HTERT RPE-1 (cell line): ENCODE results near the gene NFKBIZ.

Source experiments
- in situ Hi-C: fragments of 300-500 bp; cut with MboI; formaldehyde crosslinking; loops from 4 replicates; pipeline ENCODE4 v1.14.3; 2020; ENCODE audit warnings: low sequenced_read_pairs

Gene NFKBIZ

DNA sequence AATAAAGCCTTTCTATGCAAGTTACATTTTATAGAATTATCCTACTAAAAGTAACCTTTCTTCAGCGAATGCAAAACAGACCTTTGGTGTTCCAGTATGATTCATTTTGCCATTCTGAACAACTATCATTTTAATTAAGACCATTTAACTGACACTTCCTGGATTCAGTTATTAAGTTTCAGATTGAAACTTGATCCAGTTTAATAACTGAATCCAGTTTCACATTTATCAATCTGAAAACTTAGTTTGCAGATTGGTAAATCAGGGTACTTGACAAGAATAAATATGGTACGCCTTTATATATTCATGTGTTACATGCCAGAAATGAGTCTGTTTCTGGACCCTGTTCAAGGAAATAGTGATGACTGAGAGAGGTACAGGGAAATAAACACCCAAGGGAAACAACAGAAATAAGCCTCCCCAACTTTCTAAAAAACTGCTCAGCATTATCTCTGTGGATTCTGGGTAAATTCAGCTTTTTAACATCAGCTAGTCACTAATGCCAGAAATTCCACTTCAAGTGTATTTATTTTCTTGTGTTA is 23.3 kb upstream of the NFKBIZ start:
- in situ Hi-C loops, result no loop called here

DNA sequence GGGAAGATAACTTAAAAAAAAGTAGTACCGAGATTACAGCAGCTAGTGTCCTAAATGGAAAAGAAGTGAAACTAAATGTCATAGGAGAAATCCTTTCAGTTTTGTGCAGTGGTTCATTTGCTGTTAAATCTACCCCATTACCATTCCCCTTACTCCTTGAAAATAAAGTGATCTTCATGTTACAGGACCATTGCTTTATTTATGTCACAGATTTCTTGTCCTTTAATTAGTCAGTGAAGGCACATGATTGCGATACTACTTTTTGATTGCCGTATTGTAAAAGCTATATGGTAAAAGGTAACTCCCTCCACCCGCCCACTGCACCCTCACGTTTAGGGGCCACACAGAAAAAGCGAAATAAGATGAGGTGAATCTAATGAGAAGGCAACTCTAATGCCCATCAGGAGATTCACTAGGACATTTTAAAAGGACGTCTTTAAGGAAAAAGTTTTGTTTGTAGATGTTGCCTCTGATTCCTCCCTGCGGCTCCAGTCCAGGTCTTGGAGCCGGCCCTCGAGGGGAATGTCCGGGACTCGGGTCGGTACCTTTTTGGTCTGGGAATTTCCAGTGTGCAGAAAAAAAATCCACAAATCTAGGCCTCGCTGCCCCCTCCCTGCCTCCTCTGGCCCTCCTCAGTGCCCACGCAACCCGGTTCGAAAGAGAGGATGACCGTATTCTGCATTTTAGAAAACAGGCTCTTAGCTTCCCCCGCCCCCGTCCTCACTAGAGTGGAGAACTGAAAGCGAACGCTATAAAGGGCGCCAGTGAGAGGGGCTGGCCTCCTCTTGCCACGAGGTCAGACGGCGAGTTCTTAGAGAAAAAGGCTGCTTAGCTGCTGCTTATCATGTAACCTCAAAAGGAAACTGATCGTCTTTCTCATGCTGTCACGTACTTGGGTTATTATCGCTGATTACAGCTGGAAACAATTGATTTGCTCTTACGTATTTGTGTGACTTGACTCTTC is 21.8 kb upstream of the NFKBIZ start:
- in situ Hi-C loops, result no loop called here

DNA sequence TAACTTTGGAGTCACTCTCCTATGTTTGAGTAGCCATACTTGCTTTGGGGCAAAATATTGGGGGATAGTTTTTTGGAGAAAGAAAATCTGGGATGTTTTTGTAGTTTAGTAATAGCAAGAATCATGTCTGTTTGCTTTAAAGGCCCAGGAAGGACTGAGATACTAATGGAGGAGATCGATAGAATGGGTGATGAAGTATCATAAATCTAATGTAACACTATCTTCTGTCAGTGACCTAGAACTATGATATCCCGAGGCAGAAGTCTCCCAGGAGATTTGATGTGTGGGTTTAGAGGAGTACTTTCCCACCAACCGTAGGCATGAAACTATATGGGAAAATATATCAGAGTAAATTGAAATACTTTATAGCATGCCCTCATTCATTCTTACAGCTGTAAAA is 21.0 kb upstream of the NFKBIZ start:
- in situ Hi-C loops, result no loop called here

DNA sequence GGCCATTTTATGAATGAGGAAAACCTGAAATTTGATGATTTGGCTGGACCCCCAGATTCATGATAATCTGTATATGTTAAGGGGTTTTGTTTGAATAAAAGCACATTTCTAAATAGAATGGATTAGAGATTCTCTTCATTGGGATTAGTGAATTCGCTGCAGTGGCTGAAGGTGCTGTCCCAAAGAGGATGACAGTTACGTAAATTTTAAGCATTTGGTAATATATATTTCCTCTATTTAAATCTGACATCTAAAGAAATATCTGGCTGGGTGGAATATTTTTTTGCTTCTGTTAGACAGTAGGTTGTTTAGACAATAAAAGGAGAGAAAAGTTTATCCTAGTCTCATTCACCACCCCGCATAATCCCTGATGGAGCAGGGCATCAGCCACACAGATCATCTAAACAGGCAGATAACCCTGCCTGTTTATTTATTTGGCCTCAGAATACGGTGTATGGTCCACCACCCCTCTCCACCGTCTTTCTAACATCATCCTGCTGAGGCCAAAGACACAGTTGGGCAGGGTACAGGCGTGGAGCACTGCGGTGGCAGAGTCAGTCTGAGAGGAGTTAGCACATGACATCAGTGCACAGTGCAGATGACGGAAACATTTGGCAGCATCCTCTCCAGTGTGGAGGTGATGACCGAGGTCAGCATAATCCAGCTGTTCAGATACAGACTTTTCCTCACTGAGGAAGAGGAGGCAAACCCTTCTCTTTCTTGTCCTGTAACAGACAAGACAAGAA is 20.4 kb upstream of the NFKBIZ start:
- in situ Hi-C loops, result no loop called here

DNA sequence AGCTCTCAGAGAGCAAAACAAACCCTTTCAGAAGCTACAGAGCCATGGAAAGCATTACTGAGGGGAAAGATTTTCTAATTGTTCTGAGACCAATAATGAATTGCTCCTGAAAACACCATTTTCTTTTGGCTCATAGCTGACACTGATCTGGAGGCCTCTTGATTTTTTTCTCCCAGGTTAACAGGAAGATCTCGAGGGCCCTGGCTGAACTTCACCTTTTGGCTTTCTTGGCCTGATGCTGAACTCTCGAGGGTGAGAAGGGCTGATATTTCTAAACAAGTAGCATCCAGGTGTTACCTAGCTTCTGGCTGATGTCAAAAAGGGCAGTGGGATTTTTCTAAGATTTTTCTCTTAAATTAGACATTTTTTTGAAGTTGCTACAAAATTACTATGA is 19.9 kb upstream of the NFKBIZ start:
- in situ Hi-C loops, result no loop called here

DNA sequence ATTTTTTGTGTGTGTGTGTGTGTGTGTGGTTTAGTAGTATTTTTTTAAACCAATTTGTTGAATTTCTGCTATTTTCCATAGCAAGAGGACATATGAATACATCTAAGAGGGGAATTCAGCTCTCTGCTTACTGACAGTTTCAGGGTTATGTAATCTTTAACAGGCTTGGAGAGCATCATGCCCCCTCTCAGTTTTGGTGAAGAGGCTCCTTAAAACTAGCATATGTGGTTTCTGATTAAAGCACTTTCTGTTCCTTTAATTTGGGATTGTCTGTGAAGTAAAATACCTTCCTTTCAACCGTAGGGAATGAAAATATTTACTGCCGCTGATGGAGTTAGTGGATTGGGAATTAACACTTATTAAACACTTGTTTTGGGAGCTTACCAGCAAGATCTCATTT is 19.4 kb upstream of the NFKBIZ start:
- in situ Hi-C loops, result no loop called here

DNA sequence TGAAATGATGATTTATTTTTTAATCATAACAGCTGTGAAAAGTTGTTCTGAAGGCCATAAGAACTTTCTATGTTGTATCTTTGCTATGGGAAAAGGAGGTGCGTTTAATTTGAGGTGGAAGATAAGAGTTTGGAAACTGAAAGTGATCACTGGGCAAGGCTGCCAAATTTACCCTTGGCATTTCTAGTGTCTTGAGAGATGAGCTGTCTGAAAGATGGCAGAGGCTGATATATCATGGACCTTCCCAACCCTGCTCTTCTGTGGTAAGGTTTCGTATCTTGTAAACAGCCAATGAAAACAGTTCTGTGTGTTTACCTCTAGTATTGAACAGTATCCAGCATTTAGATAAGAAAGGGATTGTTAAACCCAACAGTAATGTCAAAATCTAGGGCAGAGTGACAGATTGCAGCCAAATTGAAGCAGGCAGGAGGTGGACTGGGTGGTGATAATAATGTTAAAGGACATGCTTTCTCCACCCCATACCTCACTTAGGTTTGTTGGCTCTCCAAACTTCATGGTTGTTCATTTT is 15.8 kb upstream of the NFKBIZ start:
- in situ Hi-C loops, result no loop called here

DNA sequence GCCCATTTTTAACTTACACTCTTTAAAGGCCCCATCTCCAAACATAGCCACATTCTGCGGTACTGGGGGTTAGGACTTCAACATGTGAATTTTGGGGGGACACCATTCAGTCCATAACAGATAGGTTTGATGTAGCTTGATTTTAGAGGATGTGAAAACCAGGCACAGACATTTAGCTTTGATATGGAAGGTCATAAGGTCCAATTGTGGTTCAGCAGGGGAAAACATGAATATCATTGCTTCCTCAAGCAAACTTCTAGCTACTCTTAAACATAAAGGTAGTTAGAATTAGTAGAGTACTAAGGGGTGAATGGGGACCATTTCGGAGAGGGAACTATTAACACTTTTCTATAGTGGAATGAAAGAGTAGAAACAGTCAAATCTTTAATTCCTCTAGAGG is 13.6 kb upstream of the NFKBIZ start:
- in situ Hi-C loops, result no loop called here

DNA sequence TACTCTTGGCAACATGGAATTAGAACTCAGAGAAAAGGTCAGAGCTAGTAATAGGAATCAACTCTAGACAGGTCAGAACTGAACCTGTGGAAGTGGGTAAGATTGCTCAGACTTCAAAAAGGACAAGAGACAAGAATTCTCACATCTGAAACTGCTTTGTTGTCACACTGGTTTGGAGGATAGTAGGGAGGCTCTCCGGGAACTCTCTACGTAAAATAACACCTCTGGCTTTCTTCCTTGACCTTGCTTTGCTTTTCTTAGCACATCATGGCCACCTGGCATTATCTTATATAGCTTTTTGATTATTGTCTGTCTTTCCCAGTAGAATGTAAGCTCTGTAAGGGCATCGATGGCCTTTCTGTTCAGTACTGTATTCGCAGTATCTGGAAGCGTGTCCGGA is 13.2 kb upstream of the NFKBIZ start:
- in situ Hi-C loops, result no loop called here

DNA sequence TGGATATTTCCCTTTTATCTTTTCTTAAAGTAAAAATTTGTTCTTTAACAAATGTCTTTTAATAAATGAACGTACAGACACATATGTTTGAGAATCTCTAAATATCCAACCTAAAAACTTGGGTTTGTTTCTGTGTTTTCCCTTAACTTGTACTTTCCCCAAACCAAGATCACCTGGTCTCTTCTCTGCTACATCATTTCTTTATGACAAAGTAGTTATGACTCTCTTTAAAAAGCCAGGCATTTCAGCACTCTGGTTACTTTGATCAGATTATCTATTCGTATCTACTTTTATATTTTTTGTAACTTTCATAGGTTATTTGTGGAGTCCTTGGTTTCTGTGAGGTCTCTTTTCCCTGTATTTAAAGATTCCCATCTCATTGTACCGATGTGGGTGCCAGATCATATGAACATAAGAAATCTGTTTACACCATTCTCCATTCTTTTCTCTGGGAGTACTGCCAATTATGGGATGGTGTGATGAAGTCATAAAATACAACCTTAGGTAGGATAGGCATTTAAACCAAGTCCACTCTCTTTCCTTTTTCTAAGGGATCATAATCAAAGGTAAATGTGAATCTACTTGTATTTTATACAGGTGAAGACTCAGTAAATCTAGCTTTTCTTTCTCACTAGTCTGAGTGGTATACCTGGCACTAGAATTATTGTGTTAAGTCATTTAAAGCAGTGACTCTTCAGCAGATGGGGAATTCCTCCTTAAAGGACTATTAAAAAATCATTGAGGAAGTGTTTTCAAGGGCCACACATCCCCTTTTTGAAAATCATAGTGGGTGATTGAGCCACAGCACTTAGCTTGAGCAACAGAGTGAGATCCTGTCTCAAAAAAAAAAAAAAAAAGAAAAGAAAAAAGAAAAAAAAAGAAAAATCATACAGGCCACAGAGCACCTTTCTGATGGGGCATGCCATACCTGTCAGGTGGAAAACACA is 12.4 kb upstream of the NFKBIZ start:
- in situ Hi-C loops, result no loop called here

DNA sequence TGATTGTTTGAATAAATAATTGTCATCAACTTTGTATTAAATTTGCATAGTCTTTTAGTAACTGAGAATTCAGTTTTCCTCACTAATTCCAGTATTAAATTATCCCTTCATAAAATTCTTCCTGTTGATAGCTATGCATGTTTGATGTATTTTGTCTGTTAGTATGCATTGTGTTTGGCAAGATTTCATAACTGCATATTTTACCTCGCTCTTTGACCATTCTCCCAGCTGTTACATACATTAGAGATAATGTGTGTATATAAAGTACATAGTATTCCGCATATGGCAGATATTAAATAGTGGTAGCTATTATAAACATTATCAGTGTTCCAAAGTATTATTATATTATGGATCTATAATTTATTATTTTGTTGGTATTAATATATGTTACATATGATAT is 10.6 kb upstream of the NFKBIZ start:
- in situ Hi-C loops, result no loop called here

DNA sequence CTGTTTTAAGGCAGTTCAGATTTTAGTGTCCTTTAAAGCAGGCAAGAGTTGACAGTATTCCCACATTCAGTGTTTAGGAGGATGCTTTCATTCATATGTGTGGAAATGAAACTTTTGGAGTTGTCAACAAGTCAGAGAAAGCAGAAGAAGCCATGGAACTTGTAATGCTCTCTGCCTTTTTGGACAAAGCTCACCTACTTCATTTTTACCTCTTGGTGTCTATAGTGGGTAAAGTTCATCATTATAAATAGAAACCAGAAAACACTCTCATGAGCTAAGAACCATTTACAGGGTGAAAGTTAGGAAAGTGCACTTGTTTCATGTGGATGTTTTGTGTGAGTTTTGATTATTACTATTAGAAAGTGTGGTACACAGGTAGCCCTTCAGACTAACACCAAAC is 9.2 kb upstream of the NFKBIZ start:
- in situ Hi-C loops, result no loop called here

DNA sequence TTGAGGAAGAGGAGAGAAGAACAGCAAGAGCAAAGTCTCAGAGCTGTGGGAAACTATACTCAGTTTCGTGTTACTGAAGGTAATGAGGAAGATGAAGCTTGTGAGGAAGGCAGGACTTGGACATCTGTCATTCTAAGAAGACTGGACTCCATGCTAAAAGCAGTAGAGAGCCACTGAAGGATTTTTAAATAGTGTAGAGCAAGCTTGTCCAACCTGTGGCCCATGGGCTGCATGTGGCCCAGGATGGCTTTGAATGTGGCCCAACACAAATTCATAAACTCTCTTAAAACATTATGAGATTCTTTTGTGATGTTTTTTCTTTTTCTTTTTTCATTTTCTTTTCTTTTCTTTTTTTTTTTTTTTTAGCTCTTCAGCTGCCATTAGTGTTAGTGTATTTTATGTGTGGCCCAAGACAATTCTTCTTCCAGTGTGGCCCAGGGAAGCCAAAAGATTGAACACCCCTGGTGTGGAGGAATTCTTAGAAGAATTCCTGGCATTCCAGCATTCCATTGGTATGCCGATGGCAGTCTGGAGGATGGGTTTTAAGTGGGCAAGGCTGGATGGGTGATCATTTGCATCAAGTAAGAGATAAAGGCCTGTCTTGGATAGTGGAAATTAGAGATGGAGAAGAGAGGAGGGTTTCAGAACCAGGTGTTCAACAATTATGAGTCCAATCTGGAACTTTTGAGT is 6.9 kb upstream of the NFKBIZ start:
- in situ Hi-C loops, result no loop called here

DNA sequence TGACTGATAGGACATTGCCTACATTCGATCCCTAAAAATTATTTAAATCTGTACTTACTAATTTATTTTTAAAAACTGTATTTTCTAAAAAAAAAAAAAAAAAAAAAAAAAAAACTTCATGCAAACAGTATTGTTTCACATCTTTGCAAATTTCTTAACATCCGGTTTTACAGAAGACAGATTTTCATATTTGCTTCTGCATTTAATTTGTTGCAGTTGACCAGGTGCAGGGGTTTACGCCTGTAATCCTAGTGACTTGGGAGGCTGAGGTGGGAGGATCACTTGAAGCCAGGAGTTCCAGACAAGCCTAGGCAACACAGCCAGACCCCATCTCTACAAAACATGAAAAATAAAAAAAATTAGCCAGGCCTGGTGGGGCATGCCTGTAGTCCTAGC is 6.4 kb upstream of the NFKBIZ start:
- in situ Hi-C loops, result no loop called here

DNA sequence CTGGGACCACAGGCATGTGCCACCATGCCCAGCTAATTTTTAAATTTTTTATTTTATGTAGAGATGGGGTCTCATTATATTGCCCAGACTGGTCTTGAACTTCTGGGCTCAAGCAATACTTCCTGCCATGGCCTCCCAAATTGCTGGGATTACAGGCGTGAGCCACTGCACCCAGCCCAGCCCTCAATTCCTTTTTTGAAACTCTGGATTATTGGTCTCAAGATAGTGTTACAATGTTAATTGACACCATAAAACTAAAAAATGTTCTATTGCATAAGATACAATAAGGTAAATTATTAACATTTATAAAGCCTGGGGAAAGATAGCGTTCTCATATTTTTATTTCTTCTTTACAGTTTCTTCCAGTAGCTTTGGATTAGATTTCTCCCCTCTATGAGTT is 3.9 kb upstream of the NFKBIZ start:
- in situ Hi-C loops, result no loop called here

DNA sequence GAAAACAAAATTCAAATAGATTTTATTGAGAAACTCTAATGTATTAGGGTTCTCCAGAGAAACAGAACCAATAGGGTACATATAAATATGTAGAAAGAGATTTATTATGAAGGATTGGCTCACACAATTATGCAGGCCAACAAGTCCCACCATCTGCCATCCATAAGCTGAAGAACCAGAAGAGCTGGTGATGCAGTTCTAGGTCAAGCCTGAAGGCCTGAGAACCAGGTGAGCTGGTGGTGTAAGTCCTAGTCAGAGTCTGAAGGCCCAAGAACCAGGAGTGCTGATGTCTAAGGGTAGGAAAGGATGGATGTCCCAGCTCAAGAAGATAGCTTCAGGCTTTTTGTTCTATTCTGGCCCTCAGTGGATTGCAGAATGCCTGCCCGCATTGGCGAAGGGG is 2.6 kb upstream of the NFKBIZ start:
- in situ Hi-C loops, result no loop called here

DNA sequence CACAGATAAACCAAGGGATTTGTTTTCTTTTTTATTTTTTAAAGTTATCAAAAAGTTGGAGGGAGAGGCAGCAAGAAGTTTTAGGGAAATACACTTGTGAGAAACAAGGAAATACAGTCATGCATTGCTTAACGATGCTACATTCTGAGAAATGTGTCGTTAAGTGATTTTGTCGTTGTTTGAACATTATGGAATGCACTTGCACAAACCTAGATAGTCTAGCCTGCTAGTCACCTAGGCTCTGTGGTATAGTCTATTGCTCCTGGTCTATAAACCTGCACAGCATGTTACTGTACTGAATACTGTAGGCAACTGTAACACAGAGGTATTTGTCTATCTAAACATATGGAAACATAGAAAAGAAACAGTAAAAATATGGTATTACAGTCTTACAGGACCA is 2.0 kb upstream of the NFKBIZ start:
- in situ Hi-C loops, result no loop called here

DNA sequence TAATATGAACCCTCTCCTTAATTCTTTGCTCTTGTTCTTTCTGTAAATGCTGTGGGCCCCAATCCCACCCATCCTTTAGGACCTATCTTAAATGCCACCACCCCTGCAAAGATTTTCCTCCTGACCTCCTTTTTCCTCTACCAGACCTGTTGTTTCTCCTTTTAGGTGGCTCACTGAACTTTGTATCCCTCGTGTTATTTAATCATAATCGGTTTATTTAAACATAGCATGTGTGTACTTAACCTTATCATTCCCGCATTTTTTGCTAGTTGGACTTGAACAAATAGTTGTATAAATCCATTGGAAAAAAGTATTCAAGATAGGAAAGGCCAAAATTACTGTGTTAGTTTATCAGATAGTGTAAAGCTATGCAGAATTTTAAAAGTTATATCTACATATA is 988 bp upstream of the NFKBIZ start:
- in situ Hi-C loops, result no loop called here

DNA sequence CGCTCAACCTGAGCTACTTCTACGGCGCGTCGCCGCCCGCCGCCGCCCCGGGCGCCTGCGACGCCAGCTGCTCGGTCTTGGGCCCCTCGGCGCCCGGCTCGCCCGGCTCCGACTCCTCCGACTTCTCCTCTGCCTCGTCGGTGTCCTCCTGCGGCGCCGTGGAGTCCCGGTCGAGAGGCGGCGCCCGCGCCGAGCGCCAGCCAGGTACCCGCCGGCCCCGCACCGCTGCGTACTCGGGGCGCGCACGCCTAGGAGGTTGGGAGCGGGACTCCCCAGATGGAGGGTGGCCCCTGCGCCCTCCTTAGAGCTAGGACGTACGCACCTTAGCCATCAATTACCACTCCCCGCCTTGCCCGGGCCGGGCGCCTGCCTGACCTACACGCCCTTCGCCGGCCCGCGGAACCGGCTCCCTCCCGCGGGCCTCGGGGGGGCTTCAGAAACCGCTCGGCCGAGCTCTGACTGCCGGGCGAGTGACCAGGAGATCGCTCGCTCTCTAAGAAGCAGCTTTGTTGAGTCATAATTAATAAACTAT is 466 bp downstream of the NFKBIZ start:
- in situ Hi-C loops, result no loop called here
